ENCODE results near the gene ITM2C.

Gene ITM2C

DNA sequence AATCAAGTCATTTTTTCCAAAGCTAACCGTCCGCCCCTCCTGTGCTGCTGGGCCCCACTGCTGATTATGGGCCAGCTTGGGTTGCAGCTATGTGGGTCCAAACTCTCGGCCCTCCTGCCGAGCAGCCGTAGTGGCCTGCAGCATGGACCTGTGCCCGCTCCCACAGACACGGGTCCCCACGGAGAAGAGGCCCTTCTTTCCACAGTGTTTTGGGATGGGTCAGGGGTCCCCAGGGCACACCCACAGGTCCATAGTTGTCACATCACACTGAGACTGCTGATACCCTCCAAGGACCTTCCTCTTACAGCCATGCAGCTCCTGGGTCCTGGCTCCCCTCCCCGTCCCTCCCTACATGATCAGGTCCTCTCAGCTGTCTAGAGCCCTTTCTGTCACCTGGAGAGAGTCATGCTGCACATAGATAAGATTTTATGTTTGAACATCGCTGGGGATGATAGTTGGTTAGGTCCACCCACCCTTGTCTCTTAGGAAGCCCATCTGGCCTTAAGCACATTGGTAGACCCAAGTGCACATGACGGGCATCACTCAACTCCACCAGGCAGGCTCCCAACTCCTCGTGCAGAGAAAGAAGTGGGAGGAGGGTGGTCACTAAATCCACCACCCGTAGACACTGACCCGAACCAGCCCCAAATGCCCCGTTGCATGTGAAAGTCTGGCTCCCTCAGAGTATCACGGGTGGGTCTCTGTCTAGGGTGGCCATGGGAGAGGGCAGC lies 42.8 kb downstream of the ITM2C start:
- no peak for DNase-seq (ENCODE audit: low read depth in 2 of 2)

DNA sequence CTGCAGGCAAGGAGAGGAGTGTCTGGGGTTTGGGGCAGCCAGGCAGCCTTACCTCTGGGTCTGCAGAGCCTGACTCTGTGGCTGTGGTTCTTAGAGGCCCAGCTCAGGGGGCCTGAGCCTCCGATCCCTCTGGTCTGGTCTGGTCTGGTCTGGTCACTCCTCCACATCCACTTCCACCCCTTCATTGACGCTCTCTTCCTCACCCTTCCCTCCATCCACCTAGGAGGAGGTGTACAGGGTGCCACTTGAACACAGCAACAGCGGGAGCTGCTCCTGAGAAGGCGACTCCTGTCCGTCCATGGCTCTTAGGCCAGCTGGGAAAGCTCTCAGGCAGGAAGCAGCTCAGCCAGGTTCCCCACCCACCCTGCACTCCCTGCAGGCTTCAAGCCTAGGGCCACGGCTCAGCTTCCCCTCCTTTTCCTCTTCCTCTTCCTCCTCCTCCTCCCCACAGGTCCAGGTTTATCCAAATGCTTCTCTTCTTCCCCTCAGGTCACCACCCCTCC lies 43.4 kb downstream of the ITM2C start:
- no peak for DNase-seq (ENCODE audit: low read depth in 2 of 2)

DNA sequence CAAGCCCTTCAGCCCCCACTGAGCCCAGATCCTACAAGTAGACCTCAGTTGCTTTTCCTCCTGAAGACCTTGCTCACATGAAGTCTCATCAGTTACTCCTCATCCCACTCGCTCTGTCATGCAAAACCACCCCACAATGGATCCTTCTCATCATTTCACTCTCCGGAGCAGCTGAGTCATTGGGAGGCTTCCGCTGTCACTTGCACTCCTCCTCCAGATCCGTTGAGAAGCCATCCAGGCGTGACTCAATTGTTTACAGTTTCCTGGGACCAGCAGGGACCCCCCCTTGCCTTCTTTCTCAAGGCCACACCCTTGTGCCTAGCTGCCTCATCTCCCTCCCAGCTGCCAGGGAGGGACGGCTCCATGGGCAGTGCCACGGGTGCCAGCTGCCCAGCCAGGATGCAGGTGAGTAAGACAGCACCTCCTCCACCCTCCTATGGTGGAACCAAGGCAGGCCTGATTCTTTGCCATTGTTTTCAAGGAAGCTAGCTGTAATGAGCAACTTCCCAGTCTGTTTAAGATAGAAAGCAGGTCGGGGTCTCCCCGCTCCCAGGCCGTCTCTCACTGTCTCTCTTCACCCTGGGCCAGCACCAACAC lies 44.0 kb downstream of the ITM2C start:
- DNase-seq (ENCODE audit: low read depth in 2 of 2) = peak; percentile 50 to 65

DNA sequence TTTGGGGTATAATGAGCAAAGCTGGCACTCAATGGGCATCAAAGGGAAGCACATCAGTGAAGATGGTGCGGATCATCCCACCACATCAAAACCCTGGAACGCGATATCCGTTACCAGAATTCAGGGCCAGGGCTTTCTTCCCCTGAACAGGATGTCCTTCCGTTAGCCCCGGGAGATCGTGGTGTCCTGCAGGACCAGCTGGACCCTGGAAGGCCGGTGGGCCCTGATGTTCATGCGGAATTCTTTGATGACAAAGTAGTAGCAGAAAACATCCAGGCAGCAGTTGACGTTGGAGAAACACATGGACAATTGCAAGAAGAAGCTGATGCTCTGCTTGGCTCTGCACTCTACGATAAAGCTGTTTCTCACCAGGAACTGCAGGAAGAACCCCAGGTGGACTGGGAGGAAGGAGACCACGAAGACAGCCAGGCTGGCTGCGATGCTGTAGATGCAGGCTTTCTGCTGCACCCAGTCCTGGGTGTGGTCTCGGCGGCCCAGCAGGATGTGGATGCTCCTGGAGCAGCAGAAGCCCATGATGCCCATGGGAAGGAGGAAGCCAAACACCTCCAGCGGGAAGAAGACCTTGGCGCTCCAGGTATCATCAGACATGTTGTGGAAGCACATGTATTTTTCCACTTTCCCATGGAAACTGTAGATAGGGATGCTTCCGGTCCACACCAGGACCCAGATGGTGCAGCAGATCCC lies 45.3 kb downstream of the ITM2C start:
- DNase-seq (ENCODE audit: low read depth in 2 of 2) = no peak

DNA sequence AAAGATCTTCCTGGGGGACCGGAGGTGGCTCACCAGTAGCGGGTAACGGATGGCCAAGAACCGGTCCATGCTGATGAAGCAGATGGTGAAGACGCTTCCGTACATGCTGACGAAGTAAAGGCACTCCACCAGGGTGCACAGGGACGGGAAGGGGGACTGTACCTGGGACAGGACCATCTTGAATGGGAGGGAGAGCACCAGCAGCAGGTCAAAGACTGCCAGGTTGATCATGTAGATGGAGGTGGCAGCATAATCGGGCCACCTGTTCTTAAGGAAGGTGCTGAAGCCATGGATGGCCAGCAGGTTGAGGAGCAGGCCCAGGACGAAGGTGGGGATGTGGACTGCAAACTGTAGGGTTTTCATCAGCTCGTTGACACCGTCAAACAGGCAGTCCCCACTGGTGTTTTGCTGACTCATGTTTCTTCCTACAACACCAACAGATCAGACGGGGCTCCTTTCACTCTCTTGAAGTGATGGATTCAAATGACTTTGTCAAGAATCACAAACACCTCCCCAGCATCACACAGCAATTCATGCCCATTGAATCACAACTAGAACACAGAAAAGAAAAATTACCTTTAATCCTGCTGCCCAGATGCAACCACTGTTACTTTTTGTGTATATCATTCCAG lies 45.9 kb downstream of the ITM2C start:
- DNase-seq (ENCODE audit: low read depth in 2 of 2) = no peak

DNA sequence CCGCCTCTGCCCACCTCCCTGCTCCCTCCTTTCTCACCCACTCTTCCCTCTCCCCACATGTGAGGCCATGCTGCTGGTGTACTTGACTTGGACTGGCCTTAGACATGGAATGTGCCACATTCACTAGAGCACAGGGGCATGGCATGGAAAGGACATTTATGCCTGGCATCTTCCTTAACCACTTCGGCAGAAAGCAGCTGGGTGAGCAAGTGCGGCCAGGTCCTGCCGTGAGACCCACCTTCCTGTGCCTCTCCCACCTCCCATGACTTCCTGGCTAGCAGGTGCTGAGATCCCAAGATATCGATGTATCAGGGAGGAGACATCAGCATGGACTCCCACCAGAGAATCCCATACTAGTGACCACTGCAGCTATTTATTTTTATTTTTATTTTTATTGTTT lies 47.3 kb downstream of the ITM2C start:
- no peak for DNase-seq (ENCODE audit: low read depth in 2 of 2)

DNA sequence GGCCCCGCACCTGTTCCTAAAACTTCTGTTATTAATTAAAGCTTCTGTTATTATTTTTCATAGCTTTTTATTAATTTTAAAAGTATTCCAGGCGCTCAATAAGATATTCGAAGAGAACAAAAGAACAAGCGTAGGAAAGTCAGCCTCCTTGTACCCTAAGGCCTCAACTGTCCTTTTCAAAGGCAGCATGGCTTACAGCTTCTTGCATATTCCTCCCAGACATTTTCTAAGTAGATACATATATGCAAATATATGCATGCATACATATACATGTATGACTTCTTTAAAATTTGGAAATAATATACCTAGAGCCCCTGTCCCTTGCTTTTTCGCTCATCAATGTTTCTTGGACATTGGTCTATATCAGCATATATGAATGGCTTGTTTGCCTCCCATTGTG lies 48.0 kb downstream of the ITM2C start:
- no peak for DNase-seq (ENCODE audit: low read depth in 2 of 2)

DNA sequence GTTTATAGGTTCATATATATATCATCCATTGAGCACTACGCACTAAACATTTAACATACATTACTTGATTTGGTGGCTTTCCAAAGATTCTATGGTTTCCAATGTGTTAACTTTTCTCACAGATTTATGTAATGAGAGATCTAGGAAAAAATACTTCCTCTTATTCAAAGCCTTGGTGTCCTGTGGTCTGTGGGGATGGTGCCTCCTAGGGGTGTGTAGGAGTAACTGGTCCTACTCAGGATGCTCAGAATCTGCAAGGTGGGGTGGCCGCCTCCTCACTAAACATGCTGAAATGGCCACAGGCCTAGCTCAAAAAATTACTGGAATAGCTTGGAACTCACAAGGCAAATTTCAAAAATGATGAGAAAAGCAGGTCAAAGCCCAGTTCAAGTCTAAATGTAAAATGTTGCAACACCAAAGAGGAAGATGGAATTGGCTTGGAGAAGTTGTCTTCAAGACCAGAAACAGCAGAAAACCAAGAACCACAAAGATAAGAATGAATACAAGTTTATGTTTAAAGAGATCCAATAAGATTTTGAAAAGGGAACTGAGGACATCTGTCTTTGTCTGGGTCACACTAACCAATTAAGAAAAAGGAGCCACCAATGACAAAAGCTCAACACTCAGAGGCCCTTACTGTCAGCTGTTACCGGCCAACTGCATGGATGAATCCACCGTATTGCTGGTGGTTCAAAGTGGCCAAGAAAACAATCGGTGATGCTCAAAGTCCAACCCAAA lies 48.8 kb downstream of the ITM2C start:
- no peak for DNase-seq (ENCODE audit: low read depth in 2 of 2)

DNA sequence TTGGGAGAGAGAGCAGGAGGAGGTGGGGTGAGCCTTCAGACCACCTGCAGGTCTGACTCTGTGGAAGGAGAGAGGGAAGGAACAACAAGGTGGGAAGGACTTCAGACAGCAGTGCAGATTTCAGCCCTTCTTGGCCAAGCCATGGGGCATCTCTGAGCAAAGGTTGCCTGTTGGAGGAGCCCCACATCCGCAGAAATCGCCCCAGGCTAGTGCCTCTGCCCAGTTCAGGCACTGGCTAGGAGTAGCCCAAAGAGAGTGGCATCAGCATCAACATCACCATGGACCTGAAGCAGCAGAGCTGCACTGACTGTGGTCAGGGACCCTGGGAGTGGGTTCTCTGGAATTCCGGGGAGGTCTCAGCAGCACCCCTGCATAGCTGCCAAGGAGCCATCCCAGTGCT lies 50.1 kb downstream of the ITM2C start:
- DNase-seq (ENCODE audit: low read depth in 2 of 2) = no peak

DNA sequence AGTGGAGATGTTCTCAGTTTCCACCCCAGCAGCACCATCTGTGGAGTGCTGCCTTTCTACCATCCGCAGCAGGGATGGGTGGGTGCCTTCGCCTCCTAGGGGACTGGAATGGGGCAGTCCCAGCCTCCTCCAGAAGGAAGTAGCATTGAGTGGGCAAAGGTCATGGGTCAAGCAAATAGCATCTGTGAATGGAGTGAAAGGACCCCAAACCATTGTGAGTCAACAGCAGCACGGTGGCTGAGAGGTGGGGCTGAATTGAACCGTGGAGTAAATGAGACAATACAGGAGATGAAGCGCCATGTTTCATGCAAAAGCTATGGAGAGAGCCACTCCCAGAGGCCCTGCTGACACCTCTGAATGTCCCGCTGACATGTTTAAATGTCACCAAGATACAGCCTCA lies 50.6 kb downstream of the ITM2C start:
- DNase-seq (ENCODE audit: low read depth in 2 of 2) = no peak

DNA sequence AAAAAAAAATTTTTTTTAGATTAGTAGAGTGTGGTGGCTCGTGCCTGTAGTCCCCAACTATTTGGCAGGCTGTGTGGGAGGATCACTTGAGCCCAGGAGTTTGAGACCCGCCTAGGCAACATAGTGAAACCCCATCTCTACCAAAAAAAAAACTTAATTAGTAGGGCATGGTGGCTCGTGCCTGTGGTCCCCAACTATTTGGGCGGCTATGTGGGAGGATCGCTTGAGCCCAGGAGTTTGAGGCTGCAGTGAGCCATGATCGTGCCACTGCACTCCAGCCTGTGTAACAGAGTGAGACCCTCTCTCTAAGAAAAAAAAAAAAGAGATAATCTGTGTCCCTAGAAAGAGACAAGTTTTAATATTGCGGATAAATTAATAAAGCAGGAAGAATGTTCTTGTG lies 51.5 kb downstream of the ITM2C start:
- no peak for DNase-seq (ENCODE audit: low read depth in 2 of 2)

DNA sequence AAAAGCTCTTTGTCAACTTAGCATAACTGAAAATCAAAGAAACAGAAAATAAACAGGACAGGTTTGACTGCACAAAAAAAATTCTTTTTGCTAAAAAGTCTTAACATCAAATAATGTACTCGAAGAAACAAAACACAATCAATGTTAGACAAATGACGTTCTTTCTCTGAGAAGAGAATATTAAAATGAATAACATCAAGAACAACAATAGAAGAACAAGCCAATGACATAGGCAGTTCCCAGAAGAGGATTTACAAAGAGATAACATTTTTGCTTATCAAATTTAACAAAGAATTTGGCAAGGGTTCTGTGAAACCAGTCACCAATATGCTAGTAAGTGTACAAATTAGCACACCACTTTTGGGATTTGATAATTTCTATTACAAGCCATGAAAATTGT lies 54.5 kb downstream of the ITM2C start:
- DNase-seq (ENCODE audit: low read depth in 2 of 2) = no peak

DNA sequence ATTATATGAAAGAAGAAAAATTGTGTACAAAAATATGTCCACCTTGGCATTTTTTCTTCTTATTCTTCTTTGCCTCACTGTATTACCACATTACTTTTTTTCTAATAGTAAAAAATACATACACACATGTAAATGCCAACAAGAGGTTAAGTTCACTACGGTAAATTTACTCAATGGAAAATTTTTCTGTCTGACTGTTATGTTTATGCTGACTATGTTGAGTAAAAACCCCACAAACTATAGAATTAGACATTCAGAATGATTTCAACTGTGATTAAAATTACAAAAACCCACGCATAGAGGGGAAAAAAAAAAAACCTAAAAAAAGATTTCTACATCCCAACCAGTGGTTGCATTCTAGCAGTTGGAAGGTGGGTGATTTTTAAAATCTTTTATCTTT lies 54.9 kb downstream of the ITM2C start:
- DNase-seq (ENCODE audit: low read depth in 2 of 2) = no peak

DNA sequence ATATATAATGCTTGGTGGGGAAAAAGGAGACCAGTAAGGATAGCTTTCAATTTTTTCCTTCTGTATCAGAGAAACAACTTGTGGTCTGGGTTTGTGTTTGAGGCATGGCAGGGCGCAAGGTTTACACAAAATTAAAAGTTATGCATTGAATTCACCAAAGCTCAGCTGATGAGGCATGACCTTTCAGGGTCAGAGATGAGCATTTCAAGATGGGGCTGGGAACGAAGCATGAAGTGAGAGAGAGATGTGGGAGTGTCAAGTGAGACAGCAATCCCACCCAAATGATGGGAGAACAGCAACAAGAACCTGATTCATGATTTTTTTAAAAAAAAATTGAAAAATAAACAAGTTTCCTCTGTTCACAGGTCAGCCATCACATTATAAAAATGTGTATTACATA lies 55.4 kb downstream of the ITM2C start:
- no peak for DNase-seq (ENCODE audit: low read depth in 2 of 2)

DNA sequence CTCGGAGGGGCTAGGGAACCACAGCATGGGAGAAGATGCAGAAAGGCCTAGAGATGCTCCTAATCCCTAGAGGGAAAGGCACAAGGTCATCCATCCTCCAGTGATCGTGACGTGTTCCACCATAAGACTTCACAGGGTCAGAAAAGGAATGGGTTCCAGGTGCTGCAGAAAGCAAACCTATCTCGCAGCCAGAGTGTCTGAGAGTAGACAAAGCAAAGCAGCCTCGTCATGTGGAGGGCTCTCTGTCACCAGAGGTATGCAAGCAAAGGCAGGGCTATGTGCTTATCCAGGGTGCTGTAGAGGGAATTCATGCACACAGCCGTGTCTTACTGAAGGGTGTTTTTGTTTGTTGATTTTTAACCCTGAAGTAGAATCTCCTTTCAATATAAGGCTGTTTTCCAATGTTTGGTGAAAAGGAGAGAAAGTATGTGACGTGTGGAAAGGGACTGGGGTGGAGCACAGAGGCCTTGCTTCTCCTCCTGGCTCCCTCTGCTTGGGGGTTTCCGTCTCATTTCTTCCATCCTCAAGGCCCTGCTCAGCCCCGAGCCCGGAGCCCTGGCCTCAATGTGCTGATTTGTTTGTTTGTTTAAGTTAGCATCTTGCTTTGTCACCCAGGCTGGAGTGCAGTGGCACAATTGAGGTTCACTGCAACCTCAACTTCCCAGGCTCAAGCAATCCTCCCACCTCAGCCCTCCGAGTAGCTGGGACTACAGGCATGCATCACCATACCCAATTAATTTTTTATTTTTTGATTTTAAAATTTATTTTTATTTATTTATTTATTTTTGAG lies 57.3 kb downstream of the ITM2C start:
- DNase-seq (ENCODE audit: low read depth in 2 of 2) = no peak

DNA sequence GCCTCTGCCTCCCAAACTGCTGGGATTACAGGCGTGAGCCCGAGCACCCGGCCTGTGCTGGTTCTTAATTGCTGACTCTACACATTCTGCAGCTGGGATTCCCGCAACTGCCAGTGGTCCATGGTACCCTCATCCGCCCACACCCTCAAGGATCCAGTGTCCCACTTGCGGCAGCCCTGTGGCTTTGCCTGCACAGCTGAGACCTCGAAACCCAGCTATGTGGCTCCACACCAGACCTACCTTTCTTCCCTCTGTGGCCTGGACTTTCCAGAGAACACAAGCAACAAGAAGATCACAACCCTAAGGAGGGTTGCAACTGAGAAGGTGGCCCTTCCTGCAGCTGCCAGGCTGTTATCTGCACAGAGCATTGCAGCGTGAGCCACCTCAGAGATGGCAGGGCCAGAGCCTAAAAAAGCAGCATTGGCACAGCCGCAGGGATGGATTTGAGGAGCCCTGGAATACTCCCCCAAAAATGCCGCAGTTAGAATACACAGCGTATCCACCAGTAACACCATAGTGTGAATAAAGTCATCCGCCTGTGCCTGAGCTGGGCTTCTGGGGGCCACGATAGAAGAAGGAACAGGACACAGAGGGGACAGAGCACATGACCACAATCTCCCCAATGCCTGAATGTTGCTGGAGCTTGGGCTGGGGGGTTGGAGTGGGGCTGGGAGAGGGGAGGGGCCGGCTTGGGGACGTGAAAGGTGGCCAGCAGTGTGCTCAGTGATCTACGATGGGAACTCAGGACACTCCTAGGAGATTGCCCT lies 58.4 kb downstream of the ITM2C start:
- DNase-seq (ENCODE audit: low read depth in 2 of 2) = no peak

DNA sequence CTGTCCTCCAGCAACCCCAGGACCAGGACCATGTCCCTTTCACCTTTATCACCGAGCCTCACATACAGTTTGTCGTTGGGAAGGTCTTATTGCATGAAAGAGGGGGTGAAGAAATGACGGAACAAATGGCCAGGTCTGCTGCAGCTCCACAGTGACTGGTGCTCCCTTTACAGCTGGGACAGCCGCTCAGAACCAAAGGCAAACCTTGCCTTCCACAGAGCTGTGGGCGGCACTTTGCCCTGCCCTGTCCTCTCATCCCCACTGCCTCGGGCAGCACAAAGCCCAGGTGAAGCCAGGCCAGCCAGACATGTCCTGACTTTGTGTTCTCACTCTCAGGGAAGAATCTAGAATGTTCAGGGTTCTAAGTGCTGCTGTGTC lies 59.3 kb downstream of the ITM2C start:
- DNase-seq (ENCODE audit: low read depth in 2 of 2) = no peak

DNA sequence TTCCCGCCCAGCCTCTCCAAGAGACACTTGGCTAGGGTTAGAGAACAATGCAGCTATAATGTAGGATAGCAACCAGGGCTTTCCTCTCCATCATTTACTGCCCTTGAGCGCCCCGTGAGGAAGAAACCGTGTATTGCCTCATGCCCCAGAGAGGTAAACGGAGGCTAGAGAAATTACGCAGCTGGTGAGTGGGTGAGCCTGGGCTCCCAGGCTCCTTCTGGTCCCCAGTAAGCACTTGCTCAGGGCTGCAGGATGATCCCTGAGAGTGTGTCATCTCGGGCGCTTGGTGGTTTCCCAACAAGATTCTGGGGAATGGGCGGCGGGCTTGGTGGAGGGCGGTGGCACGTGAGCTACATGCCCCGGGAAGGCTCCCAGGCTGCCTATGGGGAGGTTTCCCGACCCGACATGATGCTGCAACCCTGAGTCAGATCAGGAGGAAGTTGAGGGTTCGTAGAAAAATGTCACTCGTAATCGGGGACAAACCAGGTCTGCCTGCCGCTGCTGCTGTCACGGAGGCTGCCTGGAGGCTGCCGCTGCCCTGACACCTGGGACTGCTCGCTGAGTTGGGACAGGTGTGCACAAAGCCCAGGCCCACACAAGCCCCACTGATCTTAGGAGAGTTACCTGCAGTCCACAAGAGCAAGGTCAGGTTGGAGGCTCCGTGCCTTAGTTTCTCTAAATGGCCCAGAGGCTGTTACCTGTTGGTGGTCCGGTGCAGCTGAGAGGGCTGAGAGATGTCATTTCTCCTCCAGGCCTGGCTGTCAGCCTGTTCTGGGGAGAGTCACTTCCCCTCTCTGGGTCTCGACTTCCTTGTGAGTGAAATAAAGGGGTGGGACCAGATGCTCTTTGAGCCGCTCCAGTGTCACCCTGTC lies 60.0 kb downstream of the ITM2C start, which contains the start of gene GPR55:
Gene GPR55 (minus strand): TSS at position 773 of the 872 bp plus-strand sequence. CDS start 14,280 bp downstream, outside the sequence.
- DNase-seq (ENCODE audit: low read depth in 2 of 2) = peak; percentile 54 to 78

DNA sequence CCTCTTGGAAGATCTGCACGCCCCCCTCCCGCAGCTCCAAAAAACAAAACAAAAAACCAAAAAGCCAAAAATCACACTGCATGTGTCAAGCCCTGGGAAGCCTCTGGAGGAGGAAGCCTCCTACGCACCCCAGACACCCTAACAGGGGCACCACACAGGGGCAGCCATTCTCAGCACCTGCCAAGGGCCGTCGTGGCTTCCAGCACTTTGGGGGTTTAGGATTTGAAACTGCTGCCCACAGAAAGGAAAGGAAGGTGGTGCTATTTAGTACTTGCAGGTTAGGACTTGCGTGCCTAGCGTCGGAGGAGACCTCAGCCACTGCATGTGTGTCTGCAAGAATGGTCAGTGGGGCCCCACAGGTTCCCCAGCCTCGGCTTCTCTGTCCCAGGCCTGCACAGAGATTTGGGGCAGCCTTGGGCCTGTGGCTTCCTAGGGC lies 60.7 kb downstream of the ITM2C start:
- no peak for DNase-seq (ENCODE audit: low read depth in 2 of 2)
